ENCODE measurements around the gene KLHL17.
A peak's percentile ranks its signal among the peaks of the same experiment; 100 is the strongest.

Gene KLHL17

DNA sequence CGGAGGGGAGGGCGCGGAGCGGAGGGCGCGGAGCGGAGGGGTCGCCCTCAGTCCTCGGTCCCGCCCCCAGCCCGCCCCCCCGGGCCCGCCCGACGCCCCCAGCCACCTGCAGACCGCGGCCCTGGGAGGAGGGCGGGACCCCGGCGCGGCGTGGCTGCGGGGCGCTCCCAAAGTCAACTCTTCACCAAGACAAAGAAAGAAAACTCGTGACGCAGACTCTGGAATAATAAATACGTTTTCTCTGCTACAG lies 38.3 kb downstream of the KLHL17 start:
- DNase-seq, result no peak
- peaks cover 29% of the 10 kb centered on the region for H3K27me3 ChIP-seq (ENCODE audit: insufficient read depth, low read length)
- no peak overlapping the region for H3K27ac ChIP-seq (ENCODE audit: low read depth, low read length)
- peaks cover 3% of the 10 kb centered on the region for H3K79me2 ChIP-seq (ENCODE audit: control insufficient read depth, insufficient read depth, low read length, poor library complexity)
- peaks cover 24% of the 10 kb centered on the region for H3K79me1 ChIP-seq (ENCODE audit: low read length)
- H2BK120ac ChIP-seq (ENCODE audit: insufficient read depth, low read length, poor library complexity), result no peak overlapping the region
- no CpG with 5 or more reads among the region's 27 CpGs for WGBS (ENCODE audit: extremely low coverage, insufficient coverage, insufficient read length)
- no peak overlapping the region for H2BK12ac ChIP-seq (ENCODE audit: low read length)
- H2AFZ ChIP-seq (ENCODE audit: insufficient read depth, low read length, poor library complexity), result peak overlapping the region; percentile 15
- peaks cover 0 to 2% of the 10 kb centered on the region in 2 experiments for H3K36me3 ChIP-seq (ENCODE audit: control insufficient read depth in 1 of 2, insufficient read depth in 2 of 2, low read length in 2 of 2)
- H3K9ac ChIP-seq (ENCODE audit: low read length), result no peak overlapping the region
- peak overlapping the region; percentile 41 for H4K91ac ChIP-seq (ENCODE audit: low read depth, low read length)
- H4K8ac ChIP-seq (ENCODE audit: low read depth, low read length), result no peak overlapping the region
- no peak overlapping the region for H2AK5ac ChIP-seq (ENCODE audit: low read length)
- H3K14ac ChIP-seq (ENCODE audit: low read length), result no peak overlapping the region
- H2BK5ac ChIP-seq (ENCODE audit: low read depth, low read length, poor library complexity), result no peak overlapping the region
- H3K9me3 ChIP-seq (ENCODE audit: insufficient read depth, low read depth, low read length), result peaks cover 1% of the 10 kb centered on the region
- no peak overlapping the region for H3K18ac ChIP-seq (ENCODE audit: low read length)
- peak overlapping the region; percentile 67 for H3K4me2 ChIP-seq (ENCODE audit: low read length)
- peaks cover 22 to 29% of the 10 kb centered on the region in 2 experiments for H3K4me1 ChIP-seq (ENCODE audit: control insufficient read depth in 1 of 2, insufficient read depth in 2 of 2, low read length in 2 of 2)
- no peak overlapping the region for H3K4ac ChIP-seq (ENCODE audit: low read depth, low read length)
- H3K23ac ChIP-seq (ENCODE audit: low read length), result no peak overlapping the region
- no peak overlapping the region for H4K12ac ChIP-seq (ENCODE audit: low read depth, low read length)
- H3K4me3 ChIP-seq (ENCODE audit: low read depth, low read length), result peak overlapping the region; percentile 73

DNA sequence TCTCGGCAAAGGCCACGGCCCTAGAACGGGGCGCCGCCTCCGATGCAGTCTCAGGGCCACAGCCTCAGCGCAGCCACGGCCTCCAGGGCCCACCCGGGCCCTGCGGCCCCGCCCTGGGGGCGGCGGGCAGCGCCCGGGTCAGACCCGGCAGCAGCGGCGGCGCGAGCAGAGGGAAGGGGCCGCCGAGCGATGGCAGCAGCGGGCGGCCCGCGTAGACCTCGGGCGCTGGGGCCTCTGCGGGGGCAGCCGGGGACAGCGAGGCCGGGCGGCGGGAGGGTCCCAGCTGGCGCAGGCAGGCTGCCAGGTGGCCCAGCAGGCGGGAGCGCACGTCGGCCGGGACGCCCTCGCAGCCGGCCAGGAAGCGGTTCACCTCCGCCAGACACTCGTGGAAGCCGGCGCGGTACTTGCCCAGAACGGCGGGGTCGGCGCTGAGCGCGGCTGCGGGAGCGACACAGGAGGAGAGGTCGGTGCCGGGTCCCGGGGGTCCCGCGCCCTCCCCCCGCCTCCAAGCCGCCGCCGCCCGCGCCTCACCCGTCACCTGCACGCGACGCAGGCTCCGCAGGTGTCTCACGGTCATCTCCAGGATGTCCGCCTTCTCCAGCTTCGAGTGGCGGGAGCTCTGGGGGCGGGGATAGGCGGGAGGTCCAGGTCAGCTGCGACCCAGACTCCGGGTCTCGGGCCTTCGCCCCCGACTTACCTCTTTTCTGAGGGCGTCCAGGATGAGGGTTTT lies 38.8 kb downstream of the KLHL17 start:
- peak overlapping the region; percentile 67 for H4K8ac ChIP-seq (ENCODE audit: low read depth, low read length)
- DNase-seq, result peak in 1 of 2 donors; percentile 42
- peaks cover 1% of the 10 kb centered on the region for H3K9me3 ChIP-seq (ENCODE audit: insufficient read depth, low read depth, low read length)
- peak overlapping the region; percentile 81 for H3K14ac ChIP-seq (ENCODE audit: low read length)
- H3K18ac ChIP-seq (ENCODE audit: low read length), result peak overlapping the region; percentile 85
- H3K79me2 ChIP-seq (ENCODE audit: control insufficient read depth, insufficient read depth, low read length, poor library complexity), result peaks cover 3% of the 10 kb centered on the region
- H3K4me1 ChIP-seq (ENCODE audit: control insufficient read depth in 1 of 2, insufficient read depth in 2 of 2, low read length in 2 of 2), result peaks cover 22 to 30% of the 10 kb centered on the region in 2 experiments
- no peak overlapping the region for H3K9ac ChIP-seq (ENCODE audit: low read length)
- H2BK120ac ChIP-seq (ENCODE audit: insufficient read depth, low read length, poor library complexity), result peak overlapping the region; percentile 15
- H3K4me2 ChIP-seq (ENCODE audit: low read length), result peak overlapping the region; percentile 67
- peak overlapping the region; percentile 88 for H4K91ac ChIP-seq (ENCODE audit: low read depth, low read length)
- H2BK12ac ChIP-seq (ENCODE audit: low read length), result peak overlapping the region; percentile 14
- H2AK5ac ChIP-seq (ENCODE audit: low read length), result peak overlapping the region; percentile 36
- peak overlapping the region; percentile 32 for H3K4ac ChIP-seq (ENCODE audit: low read depth, low read length)
- peaks cover 0 to 2% of the 10 kb centered on the region in 2 experiments for H3K36me3 ChIP-seq (ENCODE audit: control insufficient read depth in 1 of 2, insufficient read depth in 2 of 2, low read length in 2 of 2)
- no peak overlapping the region for H3K23ac ChIP-seq (ENCODE audit: low read length)
- peak overlapping the region; percentile 15 for H2AFZ ChIP-seq (ENCODE audit: insufficient read depth, low read length, poor library complexity)
- no peak overlapping the region for H3K27ac ChIP-seq (ENCODE audit: low read depth, low read length)
- no peak overlapping the region for H2BK5ac ChIP-seq (ENCODE audit: low read depth, low read length, poor library complexity)
- H3K79me1 ChIP-seq (ENCODE audit: low read length), result peaks cover 24% of the 10 kb centered on the region
- H3K4me3 ChIP-seq (ENCODE audit: low read depth, low read length), result peak overlapping the region; percentile 73
- no CpG with 5 or more reads among the region's 86 CpGs for WGBS (ENCODE audit: extremely low coverage, insufficient coverage, insufficient read length)
- peak overlapping the region; percentile 37 for H4K12ac ChIP-seq (ENCODE audit: low read depth, low read length)
- H3K27me3 ChIP-seq (ENCODE audit: insufficient read depth, low read length), result peaks cover 28% of the 10 kb centered on the region

DNA sequence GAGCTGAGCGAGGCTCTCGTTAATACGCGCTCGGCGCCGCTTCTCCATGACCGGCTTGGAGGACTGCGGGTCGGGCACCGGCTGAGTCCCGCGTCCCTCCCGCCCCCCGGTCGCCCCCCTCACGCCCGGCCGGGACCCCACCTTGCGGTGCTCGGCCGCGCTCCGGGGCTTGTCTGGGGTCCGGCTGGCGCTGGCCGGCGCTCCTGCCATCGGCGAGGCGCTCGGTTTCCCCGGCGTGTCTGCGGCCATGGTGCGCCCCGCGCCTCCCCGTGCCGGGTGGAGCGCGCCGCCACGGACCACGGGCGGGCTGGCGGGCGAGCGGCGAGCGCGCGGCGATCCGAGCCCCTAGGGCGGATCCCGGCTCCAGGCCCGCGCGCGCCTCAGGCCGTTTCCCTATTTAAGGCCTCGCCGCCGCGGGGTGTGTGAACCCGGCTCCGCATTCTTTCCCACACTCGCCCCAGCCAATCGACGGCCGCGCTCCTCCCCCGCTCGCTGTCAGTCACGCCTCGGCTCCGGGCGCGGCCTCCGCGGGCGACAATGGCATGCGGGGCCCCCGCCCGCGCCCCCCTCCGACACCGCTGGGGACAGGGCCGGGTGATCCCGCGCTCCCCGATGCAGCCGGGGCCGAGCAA lies 39.5 kb downstream of the KLHL17 start, which contains the start of gene HES4:
TSS of gene HES4 (minus strand) at position 373 of the 632 bp plus-strand sequence. CDS start at position 249, 124 bp downstream.
- peak; percentile 94 to 97 for DNase-seq
- peak within 1 kb of the TSS; percentile 67 for H3K4me2 ChIP-seq (ENCODE audit: low read length)
- H3K79me2 ChIP-seq (ENCODE audit: control insufficient read depth, insufficient read depth, low read length, poor library complexity), result peaks cover 3% of the 10 kb centered on the region
- peak within 1 kb of the TSS; percentile 70 for H2AFZ ChIP-seq (ENCODE audit: insufficient read depth, low read length, poor library complexity)
- H4K91ac ChIP-seq (ENCODE audit: low read depth, low read length), result peak within 1 kb of the TSS; percentile 95
- H4K12ac ChIP-seq (ENCODE audit: low read depth, low read length), result peak within 1 kb of the TSS; percentile 85
- H2BK12ac ChIP-seq (ENCODE audit: low read length), result peak within 1 kb of the TSS; percentile 63
- peak within 1 kb of the TSS; percentile 47 for H2BK5ac ChIP-seq (ENCODE audit: low read depth, low read length, poor library complexity)
- peaks cover 24% of the 10 kb centered on the region for H3K79me1 ChIP-seq (ENCODE audit: low read length)
- H3K4me3 ChIP-seq (ENCODE audit: low read depth, low read length), result peak within 1 kb of the TSS; percentile 76
- peak within 1 kb of the TSS; percentile 74 for H3K27ac ChIP-seq (ENCODE audit: low read depth, low read length)
- peak within 1 kb of the TSS; percentile 61 for H3K4ac ChIP-seq (ENCODE audit: low read depth, low read length)
- H2AK5ac ChIP-seq (ENCODE audit: low read length), result peak within 1 kb of the TSS; percentile 46
- peaks cover 26% of the 10 kb centered on the region for H3K27me3 ChIP-seq (ENCODE audit: insufficient read depth, low read length)
- no CpG with 5 or more reads among the region's 95 CpGs for WGBS (ENCODE audit: extremely low coverage, insufficient coverage, insufficient read length)
- H3K36me3 ChIP-seq (ENCODE audit: control insufficient read depth in 1 of 2, insufficient read depth in 2 of 2, low read length in 2 of 2), result peaks cover 0 to 2% of the 10 kb centered on the region in 2 experiments
- H3K14ac ChIP-seq (ENCODE audit: low read length), result peak within 1 kb of the TSS; percentile 87
- peak within 1 kb of the TSS; percentile 84 for H2BK120ac ChIP-seq (ENCODE audit: insufficient read depth, low read length, poor library complexity)
- peak within 1 kb of the TSS; percentile 90 for H3K18ac ChIP-seq (ENCODE audit: low read length)
- peak within 1 kb of the TSS; percentile 34 for H3K9ac ChIP-seq (ENCODE audit: low read length)
- peak within 1 kb of the TSS; percentile 95 for H4K8ac ChIP-seq (ENCODE audit: low read depth, low read length)
- no peak within 1 kb of the TSS for H3K23ac ChIP-seq (ENCODE audit: low read length)
- peaks cover 28 to 37% of the 10 kb centered on the region in 2 experiments for H3K4me1 ChIP-seq (ENCODE audit: control insufficient read depth in 1 of 2, insufficient read depth in 2 of 2, low read length in 2 of 2)
- peaks cover 1% of the 10 kb centered on the region for H3K9me3 ChIP-seq (ENCODE audit: insufficient read depth, low read depth, low read length)

DNA sequence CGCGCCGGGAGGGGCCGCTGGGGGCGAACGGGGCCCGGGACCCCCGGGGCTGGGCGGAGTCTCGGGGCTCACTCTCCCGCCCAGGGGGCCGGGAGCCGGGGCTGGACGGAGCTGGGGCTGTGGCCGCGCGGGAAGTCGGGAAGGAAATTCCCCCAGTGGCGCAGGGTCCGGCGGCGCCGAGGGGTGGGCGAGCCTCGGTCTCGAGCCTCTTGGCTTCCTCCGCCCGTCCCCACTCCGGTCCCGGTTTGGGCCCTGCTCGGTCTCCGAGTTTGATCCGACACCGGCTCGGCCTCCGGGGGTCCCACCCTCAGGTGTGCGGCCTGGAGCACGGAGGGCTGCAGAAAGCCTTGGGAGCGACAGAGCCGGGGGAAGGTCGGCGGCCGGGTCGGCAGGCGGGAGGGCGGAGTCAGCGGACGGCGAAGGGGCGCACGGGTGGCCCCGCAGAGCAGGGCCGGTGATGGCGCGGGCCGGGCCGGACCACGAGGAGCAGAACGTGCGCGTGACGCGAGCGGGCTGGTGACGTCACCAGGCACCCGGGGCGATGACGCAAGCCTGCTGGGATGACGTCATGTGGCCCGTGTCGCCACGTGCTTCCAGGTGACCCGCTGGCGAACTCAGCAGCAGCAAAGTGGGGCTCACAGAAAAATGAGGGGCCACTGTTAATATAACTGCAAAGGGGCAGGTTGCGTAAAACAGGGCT lies 40.1 kb downstream of the KLHL17 start:
- peak overlapping the region; percentile 70 for H2AFZ ChIP-seq (ENCODE audit: insufficient read depth, low read length, poor library complexity)
- peak overlapping the region; percentile 90 for H3K18ac ChIP-seq (ENCODE audit: low read length)
- H3K79me1 ChIP-seq (ENCODE audit: low read length), result peaks cover 27% of the 10 kb centered on the region
- H2BK5ac ChIP-seq (ENCODE audit: low read depth, low read length, poor library complexity), result peak overlapping the region; percentile 47
- peak overlapping the region; percentile 76 for H3K4me3 ChIP-seq (ENCODE audit: low read depth, low read length)
- H3K9ac ChIP-seq (ENCODE audit: low read length), result peak overlapping the region; percentile 34
- H3K9me3 ChIP-seq (ENCODE audit: insufficient read depth, low read depth, low read length), result peaks cover 1% of the 10 kb centered on the region
- no peak overlapping the region for H3K23ac ChIP-seq (ENCODE audit: low read length)
- peak overlapping the region; percentile 95 for H4K8ac ChIP-seq (ENCODE audit: low read depth, low read length)
- H3K4ac ChIP-seq (ENCODE audit: low read depth, low read length), result peak overlapping the region; percentile 61
- H2AK5ac ChIP-seq (ENCODE audit: low read length), result peak overlapping the region; percentile 46
- no CpG with 5 or more reads among the region's 75 CpGs for WGBS (ENCODE audit: extremely low coverage, insufficient coverage, insufficient read length)
- peaks cover 0 to 2% of the 10 kb centered on the region in 2 experiments for H3K36me3 ChIP-seq (ENCODE audit: control insufficient read depth in 1 of 2, insufficient read depth in 2 of 2, low read length in 2 of 2)
- H3K79me2 ChIP-seq (ENCODE audit: control insufficient read depth, insufficient read depth, low read length, poor library complexity), result peaks cover 3% of the 10 kb centered on the region
- H2BK12ac ChIP-seq (ENCODE audit: low read length), result peak overlapping the region; percentile 63
- peak overlapping the region; percentile 84 for H2BK120ac ChIP-seq (ENCODE audit: insufficient read depth, low read length, poor library complexity)
- H3K27me3 ChIP-seq (ENCODE audit: insufficient read depth, low read length), result peaks cover 26% of the 10 kb centered on the region
- H4K91ac ChIP-seq (ENCODE audit: low read depth, low read length), result peak overlapping the region; percentile 95
- peak; percentile 83 to 91 for DNase-seq
- peak overlapping the region; percentile 87 for H3K14ac ChIP-seq (ENCODE audit: low read length)
- H3K4me2 ChIP-seq (ENCODE audit: low read length), result peak overlapping the region; percentile 67
- H3K27ac ChIP-seq (ENCODE audit: low read depth, low read length), result peak overlapping the region; percentile 74
- peaks cover 34 to 44% of the 10 kb centered on the region in 2 experiments for H3K4me1 ChIP-seq (ENCODE audit: control insufficient read depth in 1 of 2, insufficient read depth in 2 of 2, low read length in 2 of 2)
- peak overlapping the region; percentile 85 for H4K12ac ChIP-seq (ENCODE audit: low read depth, low read length)

All from trophoblast cell (in vitro differentiated cells and primary cell).